HepG2 (cell line): ENCODE data around the gene MRPS25. TPM values are rescaled to one million over a fixed set of nuclear protein-coding genes. Genes with fewer than 3 reads are reported as not detected.

Experiments
- BHLHE40 ChIP-seq: IDR thresholded peaks from 2 replicates; pipeline ENCODE4 v1.6.1; 2011; ENCODE audit warnings: low read length, improper control_type of control experiment
- FOXC1 ChIP-seq: sonication (generic); formaldehyde crosslinking; IDR thresholded peaks from 2 replicates; pipeline ENCODE4 v1.8.0; 2022; ENCODE audit warnings: mild to moderate bottlenecking, missing genetic modification reagents, borderline replicate concordance
- HDAC1 ChIP-seq: sonication (generic); formaldehyde crosslinking; IDR thresholded peaks from 2 replicates; pipeline ENCODE4 v1.5.1; 2020; ENCODE audit warnings: mild to moderate bottlenecking, missing genetic modification reagents
- HMGXB4 ChIP-seq, 2 experiments: sonication (generic) in 1 of 2; formaldehyde crosslinking in 1 of 2; IDR thresholded peaks; 2 replicates each; pipeline versions ENCODE4 v1.4.0 to v1.6.1; 2018 to 2020; ENCODE audit warnings: missing genetic modification reagents in 2 of 2, borderline replicate concordance in 1 of 2, low read depth in 1 of 2, mild to moderate bottlenecking in 1 of 2, missing biosample characterization in 1 of 2
- HNF4A ChIP-seq: sonication (generic); formaldehyde crosslinking; IDR thresholded peaks from 2 replicates; pipeline ENCODE4 v1.4.0; 2020; ENCODE audit warnings: missing genetic modification reagents
- IRF2 ChIP-seq: IDR thresholded peaks from 2 replicates; pipeline ENCODE4 v1.6.1; 2018; ENCODE audit warnings: missing genetic modification reagents, missing compliant biosample characterization
- MBD4 ChIP-seq: IDR thresholded peaks from 2 replicates; pipeline ENCODE4 v1.6.1; 2012; ENCODE audit warnings: low read length, inconsistent platforms, borderline replicate concordance
- SMYD3 ChIP-seq: sonication (generic); formaldehyde crosslinking; IDR thresholded peaks from 2 replicates; pipeline ENCODE4 v1.8.1; 2023; ENCODE audit warnings: mild to moderate bottlenecking, missing genetic modification reagents
- TIGD3 ChIP-seq: sonication (generic); formaldehyde crosslinking; IDR thresholded peaks from 2 replicates; pipeline ENCODE4 v1.5.1; 2020; ENCODE audit warnings: mild to moderate bottlenecking, missing genetic modification reagents, borderline replicate concordance
- ZBED4 ChIP-seq: sonication (generic); formaldehyde crosslinking; IDR thresholded peaks from 2 replicates; pipeline ENCODE4 v1.4.0; 2020; ENCODE audit warnings: missing genetic modification reagents, borderline replicate concordance
- ZNF143 ChIP-seq: sonication (generic); formaldehyde crosslinking; IDR thresholded peaks from 2 replicates; pipeline ENCODE4 v1.4.0; 2020; ENCODE audit warnings: missing genetic modification reagents
- ZNF17 ChIP-seq: sonication (generic); formaldehyde crosslinking; IDR thresholded peaks from 2 replicates; pipeline ENCODE4 v1.5.0; 2020; ENCODE audit warnings: mild to moderate bottlenecking, missing genetic modification reagents
- ZNF251 ChIP-seq: sonication (generic); formaldehyde crosslinking; IDR thresholded peaks from 2 replicates; pipeline ENCODE4 v1.9.0; 2021; ENCODE audit warnings: mild to moderate bottlenecking, missing genetic modification reagents
- ZNF253 ChIP-seq: sonication (generic); formaldehyde crosslinking; IDR thresholded peaks from 2 replicates; pipeline ENCODE4 v1.8.0; 2022; ENCODE audit warnings: mild to moderate bottlenecking, missing genetic modification reagents, borderline replicate concordance
- ZNF468 ChIP-seq: sonication (generic); formaldehyde crosslinking; IDR thresholded peaks from 2 replicates; pipeline ENCODE4 v1.8.0; 2022; ENCODE audit warnings: mild to moderate bottlenecking, moderate library complexity, missing genetic modification reagents
- ZNF496 ChIP-seq: sonication (generic); formaldehyde crosslinking; IDR thresholded peaks from 2 replicates; pipeline ENCODE4 v1.8.1; 2023; ENCODE audit warnings: mild to moderate bottlenecking, moderate library complexity, missing genetic modification reagents; ENCODE audit not compliant: insufficient replicate concordance
- ZNF703 ChIP-seq: sonication (generic); formaldehyde crosslinking; IDR thresholded peaks from 2 replicates; pipeline ENCODE4 v1.5.1; 2020; ENCODE audit warnings: missing genetic modification reagents, mild to moderate bottlenecking, moderate library complexity, borderline replicate concordance
- ZNF737 ChIP-seq: sonication (generic); formaldehyde crosslinking; IDR thresholded peaks from 2 replicates; pipeline ENCODE4 v1.5.0; 2020; ENCODE audit warnings: missing genetic modification reagents, mild to moderate bottlenecking, borderline replicate concordance
- ZSCAN31 ChIP-seq: sonication (generic); formaldehyde crosslinking; IDR thresholded peaks from 2 replicates; pipeline ENCODE4 v1.5.0; 2020; ENCODE audit warnings: low read depth, mild to moderate bottlenecking, missing genetic modification reagents
- polyA plus RNA-seq, 8 experiments: library from polyadenylated mRNA; depleted of rRNA in 3 of 8; stranded (reverse) in 7 of 8; unstranded in 1 of 8; fragments of >200 nt; fragmentation: Illumina TruSeq in 4 of 8; extraction: Trizol in 4 of 8; gene quantifications; 2 replicates each; pipeline versions ENCODE4 v1.2.1 to v1.2.3, GENCODE V29; 2011 to 2016; ENCODE audit warnings: low read depth in 4 of 8, missing spikeins in 1 of 8, mixed read lengths in 1 of 8; ENCODE audit not compliant: insufficient read depth in 1 of 8
- total RNA-seq, 5 experiments: library from RNA; depleted of rRNA; stranded (reverse); fragments of >200 nt; fragmentation: Illumina TruSeq; extraction: Trizol; gene quantifications; 2 replicates each; pipeline ENCODE4 v1.2.3, GENCODE V29; 2016; ENCODE audit warnings: low read depth in 1 of 5
- TF ChIP-seq, protein P1 (sequence below): sonication (generic); formaldehyde crosslinking; IDR thresholded peaks from 2 replicates; pipeline ENCODE4 v1.9.0; 2021; ENCODE audit warnings: missing genetic modification reagents, mild to moderate bottlenecking, borderline replicate concordance

MRPS25 gene
- total and polyA plus RNA-seq, 2 of the 13 experiments (the other 11 are each of a cell fraction or from before 2014, with no cell fraction given), result 60.1 to 74.3 TPM

DNA sequence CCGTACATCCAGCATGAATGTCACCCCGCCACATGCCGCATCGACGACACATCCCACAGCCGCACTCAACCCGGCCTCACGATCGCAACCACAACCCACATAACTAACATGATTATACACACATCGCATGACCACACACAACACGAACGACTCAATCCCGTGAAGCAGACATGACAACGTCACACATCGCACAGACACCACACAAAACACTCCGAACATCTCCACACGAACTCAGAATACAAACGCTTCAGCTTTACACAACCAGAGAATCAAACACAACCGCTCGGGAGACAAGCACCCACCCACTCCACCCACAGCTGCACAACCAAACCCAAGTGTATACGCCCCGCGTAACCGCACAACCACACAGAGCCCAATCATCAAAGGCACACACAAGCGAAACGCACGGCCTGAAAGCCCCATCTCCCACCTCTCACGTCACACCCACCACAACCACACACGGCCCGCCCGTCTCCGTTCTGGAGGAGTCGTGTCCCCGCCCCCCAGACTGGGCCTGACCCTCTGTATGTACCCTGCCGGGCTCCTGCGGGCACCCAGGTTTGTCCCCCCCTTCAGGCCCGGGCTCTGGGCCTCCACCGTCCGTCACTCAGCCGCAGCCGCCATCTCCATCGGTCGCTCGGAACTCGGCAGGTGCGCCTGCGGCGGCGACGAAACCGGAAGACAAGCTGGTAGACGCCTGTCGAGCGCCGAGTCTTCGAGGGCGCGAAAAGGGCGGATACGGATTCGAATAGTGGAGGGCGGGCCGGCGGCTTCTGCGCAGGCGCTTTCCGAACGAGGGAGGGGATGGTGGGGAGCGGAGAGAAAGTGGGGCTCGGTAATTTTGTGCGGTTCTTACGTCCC is 33.6 kb upstream of the MRPS25 start, which contains the start of gene RBSN (continued):
- TF ChIP-seq, protein P1, sequence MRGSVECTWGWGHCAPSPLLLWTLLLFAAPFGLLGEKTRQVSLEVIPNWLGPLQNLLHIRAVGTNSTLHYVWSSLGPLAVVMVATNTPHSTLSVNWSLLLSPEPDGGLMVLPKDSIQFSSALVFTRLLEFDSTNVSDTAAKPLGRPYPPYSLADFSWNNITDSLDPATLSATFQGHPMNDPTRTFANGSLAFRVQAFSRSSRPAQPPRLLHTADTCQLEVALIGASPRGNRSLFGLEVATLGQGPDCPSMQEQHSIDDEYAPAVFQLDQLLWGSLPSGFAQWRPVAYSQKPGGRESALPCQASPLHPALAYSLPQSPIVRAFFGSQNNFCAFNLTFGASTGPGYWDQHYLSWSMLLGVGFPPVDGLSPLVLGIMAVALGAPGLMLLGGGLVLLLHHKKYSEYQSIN (CRISPR knock-in tag), result no peak
- peak; percentile 54; the same call in 1 of the 2 replicates for TF ChIP-seq FOXC1 (CRISPR knock-in tag)
- TF ChIP-seq ZNF251, result 0 out of 2 replicates have a peak, but pooled peaks have one; percentile 41
- TF ChIP-seq HDAC1 (CRISPR knock-in tag), result peak; percentile 99
- TF ChIP-seq ZNF17 (CRISPR knock-in tag), result no peak; the same call in 1 of the 2 replicates
- no peak; the same call in 1 of the 2 replicates for TF ChIP-seq ZNF703 (CRISPR knock-in tag)
- TF ChIP-seq ZNF737 (CRISPR knock-in tag), result peak; percentile 69; the same call in 1 of the 2 replicates
- peak; percentile 98 for TF ChIP-seq IRF2 (CRISPR knock-in tag)
- 0 out of 2 replicates have a peak, but pooled peaks have one; percentile 54 for TF ChIP-seq TIGD3 (CRISPR knock-in tag)
- peak; percentile 58; the same call in 1 of the 2 replicates for TF ChIP-seq ZNF468 (CRISPR knock-in tag)
- peak; percentile 74; the same call in 1 of the 2 replicates for TF ChIP-seq SMYD3 (CRISPR knock-in tag)
- TF ChIP-seq ZBED4, result peak; percentile 93
- TF ChIP-seq ZSCAN31, result peak; percentile 90
- no peak for TF ChIP-seq HNF4A (CRISPR knock-in tag)
- peak; percentile 95 to 97 for TF ChIP-seq HMGXB4 (CRISPR knock-in tag; IDR thresholded peaks at IDR 0.05; ENCODE audit: borderline replicate concordance in 1 of 2, low read depth in 1 of 2)
- TF ChIP-seq ZNF496 (CRISPR knock-in tag), result no peak
- peak; percentile 40; the same call in 1 of the 2 replicates for TF ChIP-seq BHLHE40
- peak; percentile 76 for TF ChIP-seq ZNF143 (CRISPR knock-in tag)
- no peak for TF ChIP-seq MBD4
- peak; percentile 88 for TF ChIP-seq ZNF253 (CRISPR knock-in tag)
